ENCODE measurements around the gene TIMM10B. TPM values are rescaled to one million over a fixed set of nuclear protein-coding genes. Genes with fewer than 3 reads are reported as not detected.

The TIMM10B gene
- total RNA-seq, 1 donor from 2014 or later = 45.0 TPM

DNA sequence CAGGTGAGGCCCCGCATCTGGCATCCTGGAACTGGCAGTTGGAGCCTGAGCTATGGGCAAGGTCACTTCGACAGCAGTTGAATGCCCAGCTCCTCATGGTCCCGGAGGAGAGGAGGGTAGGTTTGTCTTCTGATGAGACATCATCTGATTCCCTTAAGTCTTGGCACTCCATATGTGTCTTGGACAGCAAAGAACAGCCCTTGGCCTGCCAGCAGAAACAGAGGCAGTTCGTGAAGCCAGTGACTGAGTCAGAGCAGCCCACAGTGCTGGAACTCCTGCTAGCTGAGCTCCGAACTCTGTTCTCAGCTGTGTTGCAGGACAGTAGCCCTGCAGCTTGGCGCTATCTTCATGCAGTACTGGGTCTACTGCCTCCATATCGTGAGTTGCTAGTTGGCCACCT is 16.8 kb downstream of the TIMM10B start:
- no peak overlapping the region for H3K4me3 ChIP-seq
- DNase-seq = no peak
- TF ChIP-seq, protein P1, sequence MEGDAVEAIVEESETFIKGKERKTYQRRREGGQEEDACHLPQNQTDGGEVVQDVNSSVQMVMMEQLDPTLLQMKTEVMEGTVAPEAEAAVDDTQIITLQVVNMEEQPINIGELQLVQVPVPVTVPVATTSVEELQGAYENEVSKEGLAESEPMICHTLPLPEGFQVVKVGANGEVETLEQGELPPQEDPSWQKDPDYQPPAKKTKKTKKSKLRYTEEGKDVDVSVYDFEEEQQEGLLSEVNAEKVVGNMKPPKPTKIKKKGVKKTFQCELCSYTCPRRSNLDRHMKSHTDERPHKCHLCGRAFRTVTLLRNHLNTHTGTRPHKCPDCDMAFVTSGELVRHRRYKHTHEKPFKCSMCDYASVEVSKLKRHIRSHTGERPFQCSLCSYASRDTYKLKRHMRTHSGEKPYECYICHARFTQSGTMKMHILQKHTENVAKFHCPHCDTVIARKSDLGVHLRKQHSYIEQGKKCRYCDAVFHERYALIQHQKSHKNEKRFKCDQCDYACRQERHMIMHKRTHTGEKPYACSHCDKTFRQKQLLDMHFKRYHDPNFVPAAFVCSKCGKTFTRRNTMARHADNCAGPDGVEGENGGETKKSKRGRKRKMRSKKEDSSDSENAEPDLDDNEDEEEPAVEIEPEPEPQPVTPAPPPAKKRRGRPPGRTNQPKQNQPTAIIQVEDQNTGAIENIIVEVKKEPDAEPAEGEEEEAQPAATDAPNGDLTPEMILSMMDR (IDR thresholded peaks at IDR 0.05) = no peak
- no peaks in the 10 kb centered on the region for H3K27me3 ChIP-seq
- H3K27ac ChIP-seq = no peak overlapping the region
- peak; percentile 35 for ATAC-seq
- H3K4me1 ChIP-seq = no peaks in the 10 kb centered on the region
- H3K36me3 ChIP-seq = peaks cover 23% of the 10 kb centered on the region
- H3K9me3 ChIP-seq = no peaks in the 10 kb centered on the region
- intact Hi-C loops (cut with DNase I) = no loop called here

DNA sequence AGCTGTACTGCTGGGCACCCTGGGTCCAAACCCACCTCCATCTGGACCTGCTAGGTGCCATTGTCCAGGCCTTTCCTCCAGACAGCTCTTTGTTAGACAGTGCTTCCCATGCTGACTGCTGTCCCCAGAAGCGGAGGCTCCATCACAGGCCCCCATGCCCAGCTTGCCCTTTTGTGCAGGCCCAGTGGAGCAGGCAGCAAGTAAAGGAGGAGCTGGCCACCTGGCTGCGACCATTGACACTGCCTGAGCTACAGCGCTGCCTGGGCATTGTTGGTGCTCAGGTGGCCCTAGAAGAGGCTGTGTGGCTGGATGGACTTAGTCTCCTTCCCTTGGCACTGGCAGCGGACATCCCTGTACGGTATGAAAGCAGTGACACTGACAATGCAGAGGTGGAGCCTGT is 17.2 kb downstream of the TIMM10B start:
- H3K27ac ChIP-seq = no peak overlapping the region
- DNase-seq (no peak), ATAC-seq (no peak)
- intact Hi-C loops (cut with DNase I) = no loop called here
- H3K4me3 ChIP-seq = no peak overlapping the region
- H3K27me3 ChIP-seq = no peaks in the 10 kb centered on the region
- no peaks in the 10 kb centered on the region for H3K4me1 ChIP-seq
- H3K36me3 ChIP-seq = peaks cover 23% of the 10 kb centered on the region
- TF ChIP-seq, protein P1 (IDR thresholded peaks at IDR 0.05) = no peak
- no peaks in the 10 kb centered on the region for H3K9me3 ChIP-seq

DNA sequence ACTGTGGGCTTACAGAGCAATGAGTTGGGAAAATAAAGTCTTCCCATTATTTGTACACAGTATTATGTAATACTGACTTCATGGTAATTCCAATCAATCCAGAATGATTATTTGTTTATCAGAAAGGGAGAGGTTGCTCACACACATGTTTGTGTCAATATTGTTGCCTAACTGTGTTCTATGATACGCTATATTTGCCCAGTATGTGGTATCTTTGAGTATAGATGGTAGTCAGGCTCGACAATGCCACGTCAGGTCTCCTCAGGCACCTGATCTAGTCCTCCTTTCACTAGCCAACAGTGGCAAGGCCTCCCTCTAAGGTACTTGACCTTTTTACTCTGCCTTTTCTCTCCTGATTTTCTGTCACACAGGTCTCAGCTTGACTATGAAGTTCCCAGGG is 21.1 kb downstream of the TIMM10B start:
- ATAC-seq (no peak), DNase-seq (no peak)
- Histone ChIP-seq H3K9me3 (no peaks in the 10 kb centered on the region), H3K4me1 (no peaks in the 10 kb centered on the region), H3K36me3 (peaks cover 22% of the 10 kb centered on the region), H3K27me3 (no peaks in the 10 kb centered on the region), H3K4me3 (no peak overlapping the region), H3K27ac (no peak overlapping the region)
- intact Hi-C loops (cut with DNase I) = loop anchor here (10.0 kb wide), 1 partner anchor 128 kb away; no protein-coding TSS in a partner anchor
- TF ChIP-seq, protein P1 (IDR thresholded peaks at IDR 0.05) = no peak

DNA sequence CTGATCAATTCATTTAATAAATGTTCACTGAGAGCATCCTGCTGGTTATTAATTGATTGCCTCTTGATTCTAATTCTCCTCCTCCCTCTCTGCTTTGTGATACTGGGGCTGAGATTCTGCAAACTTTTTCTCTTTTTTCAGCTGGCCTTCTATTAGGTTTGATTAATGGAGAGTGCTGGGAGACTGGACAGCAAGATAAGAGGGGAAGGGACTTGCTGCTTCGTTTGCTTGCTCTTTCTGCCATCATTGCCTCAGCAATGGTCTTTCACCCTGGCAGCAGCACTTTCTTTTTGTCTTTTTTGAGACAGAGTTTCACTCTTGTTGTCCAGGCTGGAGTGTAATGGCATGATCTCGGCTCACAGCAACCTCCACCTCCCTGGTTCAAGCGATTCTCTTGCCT is 22.9 kb downstream of the TIMM10B start:
- TF ChIP-seq, protein P1 (IDR thresholded peaks at IDR 0.05) = no peak
- intact Hi-C loops (cut with DNase I) = loop anchor here (10.0 kb wide), 1 partner anchor 129 kb away; no protein-coding TSS in a partner anchor

DNA sequence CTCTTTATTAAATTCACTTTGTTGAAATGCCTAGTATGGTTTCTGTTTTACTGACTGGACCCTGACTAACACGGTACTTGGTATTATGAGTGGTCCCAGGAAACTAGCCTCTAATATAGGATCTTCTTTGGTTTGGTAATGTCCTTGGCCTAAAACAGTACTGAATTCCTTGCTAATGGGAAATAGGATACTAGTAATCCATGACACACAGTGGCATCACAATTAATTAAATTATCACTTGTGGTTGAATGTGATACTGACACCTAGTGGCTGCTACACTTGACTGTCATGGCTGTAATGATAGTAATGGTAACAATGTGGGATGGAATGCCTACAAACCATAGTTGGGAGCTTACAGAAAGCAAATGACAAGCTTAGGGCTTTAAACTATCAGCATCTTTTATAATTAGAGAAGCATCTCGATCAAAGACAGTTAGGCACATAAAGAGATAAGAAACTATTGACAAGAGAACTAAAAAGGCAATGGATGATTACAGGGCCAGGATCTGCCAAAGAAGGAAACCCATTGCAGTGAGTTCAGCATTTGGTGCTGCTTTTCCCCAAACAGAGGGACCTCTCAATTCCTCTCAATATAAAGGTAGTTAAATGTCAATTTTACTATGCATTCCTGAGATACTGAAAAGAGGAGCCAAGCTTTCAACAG is 24.4 kb downstream of the TIMM10B start:
- intact Hi-C loops (cut with DNase I) = loop anchor here (10.0 kb wide), 1 partner anchor 131 kb away; no protein-coding TSS in a partner anchor
- peak; percentile 78 for ATAC-seq
- no peaks in the 10 kb centered on the region for H3K27me3 ChIP-seq
- no peaks in the 10 kb centered on the region for H3K4me1 ChIP-seq
- no peak overlapping the region for H3K27ac ChIP-seq
- no peak overlapping the region for H3K4me3 ChIP-seq
- peaks cover 32% of the 10 kb centered on the region for H3K36me3 ChIP-seq
- no peaks in the 10 kb centered on the region for H3K9me3 ChIP-seq
- TF ChIP-seq, protein P1 (IDR thresholded peaks at IDR 0.05) = peak; percentile 72
- DNase-seq = no peak

More for the DNA sequence above, 22.9 kb downstream of the TIMM10B start:
- Histone ChIP-seq H3K27me3 (no peaks in the 10 kb centered on the region), H3K4me1 (no peaks in the 10 kb centered on the region), H3K9me3 (no peaks in the 10 kb centered on the region), H3K4me3 (no peak overlapping the region), H3K27ac (no peak overlapping the region), H3K36me3 (peaks cover 27% of the 10 kb centered on the region)
- ATAC-seq (no peak), DNase-seq (no peak)
